ENCODE data around the gene EXPH5.

DNA sequence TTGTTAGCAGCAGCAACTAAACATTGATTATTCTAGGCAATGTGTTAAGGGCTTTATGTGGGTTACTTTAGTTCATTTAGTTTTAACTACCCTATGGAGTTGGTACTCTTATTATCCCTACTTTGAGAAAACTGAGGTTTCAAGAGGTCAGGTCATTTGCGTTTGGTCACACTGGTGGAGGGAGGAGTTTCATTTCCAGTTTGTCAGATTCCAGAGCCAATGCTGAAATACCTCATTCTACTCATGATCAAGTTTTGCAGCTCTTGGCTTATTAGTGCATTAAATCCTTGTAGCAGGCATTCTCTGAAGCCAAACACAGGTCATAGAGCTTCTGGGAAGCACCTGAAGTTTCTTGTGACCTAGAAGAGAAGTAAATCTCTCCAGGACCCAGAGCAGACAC is 71.2 kb downstream of the EXPH5 start:
- TF ChIP-seq, protein P1, sequence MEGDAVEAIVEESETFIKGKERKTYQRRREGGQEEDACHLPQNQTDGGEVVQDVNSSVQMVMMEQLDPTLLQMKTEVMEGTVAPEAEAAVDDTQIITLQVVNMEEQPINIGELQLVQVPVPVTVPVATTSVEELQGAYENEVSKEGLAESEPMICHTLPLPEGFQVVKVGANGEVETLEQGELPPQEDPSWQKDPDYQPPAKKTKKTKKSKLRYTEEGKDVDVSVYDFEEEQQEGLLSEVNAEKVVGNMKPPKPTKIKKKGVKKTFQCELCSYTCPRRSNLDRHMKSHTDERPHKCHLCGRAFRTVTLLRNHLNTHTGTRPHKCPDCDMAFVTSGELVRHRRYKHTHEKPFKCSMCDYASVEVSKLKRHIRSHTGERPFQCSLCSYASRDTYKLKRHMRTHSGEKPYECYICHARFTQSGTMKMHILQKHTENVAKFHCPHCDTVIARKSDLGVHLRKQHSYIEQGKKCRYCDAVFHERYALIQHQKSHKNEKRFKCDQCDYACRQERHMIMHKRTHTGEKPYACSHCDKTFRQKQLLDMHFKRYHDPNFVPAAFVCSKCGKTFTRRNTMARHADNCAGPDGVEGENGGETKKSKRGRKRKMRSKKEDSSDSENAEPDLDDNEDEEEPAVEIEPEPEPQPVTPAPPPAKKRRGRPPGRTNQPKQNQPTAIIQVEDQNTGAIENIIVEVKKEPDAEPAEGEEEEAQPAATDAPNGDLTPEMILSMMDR (IDR thresholded peaks at IDR 0.05): no peak
- no peak for TF ChIP-seq ZFX (IDR thresholded peaks at IDR 0.05; ENCODE audit: borderline replicate concordance)

Data from 22Rv1 (cell line).